ENCODE results near the gene ZNRF4. TPM values are rescaled to one million over a fixed set of nuclear protein-coding genes. Genes with fewer than 3 reads are reported as not detected.

ZNRF4 gene
- total and polyA plus RNA-seq, 2 donors (not counting 3 experiments of a cell fraction or from before 2014, with no cell fraction given): not detected

DNA sequence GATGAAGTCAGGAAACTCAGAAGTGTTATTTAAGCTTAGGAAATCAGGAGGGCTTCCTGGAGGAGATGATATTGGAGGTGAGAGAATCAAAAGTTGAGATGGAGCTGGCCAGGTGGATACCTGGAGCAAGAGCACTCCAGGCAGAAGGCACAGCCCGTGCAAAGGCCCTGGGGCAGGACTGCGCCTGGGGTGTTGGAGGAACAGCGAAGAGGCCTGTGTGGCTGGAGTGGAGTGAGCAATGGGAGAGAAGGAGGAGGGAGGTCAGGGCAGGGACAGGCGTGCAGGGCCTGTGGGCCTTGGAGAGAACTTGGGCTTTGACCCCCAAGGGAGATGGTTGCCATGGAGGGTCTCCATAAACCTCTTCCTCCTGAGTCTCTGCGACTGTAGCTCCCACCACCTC is 42.1 kb downstream of the ZNRF4 start:
- BruUV-seq (replicated peaks): no TSS peak
- intact Hi-C loops (cut with micrococcal nuclease): no loop called here
- Histone ChIP-seq H2AFZ (ENCODE audit: low read depth, low read length) (no peak overlapping the region), H3K79me2 (ENCODE audit: control insufficient read depth, insufficient read depth, low read length) (no peaks in the 10 kb centered on the region), H3K9ac (replicated peaks; ENCODE audit: extremely low read depth, insufficient read depth, low read length) (no peak overlapping the region), H3K4me1 (ENCODE audit: control insufficient read depth, extremely low read depth, insufficient read depth, low read length) (no peaks in the 10 kb centered on the region), H4K20me1 (replicated peaks; ENCODE audit: control insufficient read depth, extremely low read depth, insufficient read depth, low read length) (no peaks in the 10 kb centered on the region), H3K27ac (ENCODE audit: insufficient read depth, low read depth, low read length) (no peak overlapping the region), H3K9me1 (replicated peaks; ENCODE audit: control insufficient read depth, extremely low read depth, insufficient read depth, low read length) (no peaks in the 10 kb centered on the region), H3K4me3 (replicated peaks in 1 of 3; ENCODE audit: insufficient read depth in 1 of 3, low read depth in 1 of 3, low read length in 3 of 3) (no peak overlapping the region), H3K9me3 (replicated peaks; ENCODE audit: control insufficient read depth, insufficient read depth, low read length) (no peaks in the 10 kb centered on the region), H3K36me3 (ENCODE audit: control insufficient read depth in 2 of 2, extremely low read depth in 1 of 2, insufficient read depth in 2 of 2, low read length in 2 of 2) (no peaks in the 10 kb centered on the region), H3K27me3 (ENCODE audit: control insufficient read depth in 2 of 2, insufficient read depth in 2 of 2, low read length in 2 of 2) (peaks cover 9 to 18% of the 10 kb centered on the region in 2 experiments), H3K4me2 (ENCODE audit: insufficient read depth, low read length) (no peak overlapping the region)
- dilution Hi-C loops (cut with MboI; ENCODE audit: extremely low pct_ligation_motif_present, low sequenced_read_pairs): loop anchor here (25.0 kb wide), 1 partner anchor 135 kb away; no protein-coding TSS in a partner anchor
- DNase-seq (ENCODE audit: low read depth, low spot score) (no peak), FAIRE-seq (no peak)
- ChIA-PET POLR2A (no interaction called here), CTCF (interaction anchor here (0.6 to 0.7 kb wide), 2 partner anchors 51 to 119 kb away, joined by 3 to 4 read pairs; no protein-coding TSS in a partner anchor)
- TF ChIP-seq, protein P1, sequence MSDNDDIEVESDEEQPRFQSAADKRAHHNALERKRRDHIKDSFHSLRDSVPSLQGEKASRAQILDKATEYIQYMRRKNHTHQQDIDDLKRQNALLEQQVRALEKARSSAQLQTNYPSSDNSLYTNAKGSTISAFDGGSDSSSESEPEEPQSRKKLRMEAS (IDR thresholded peaks at IDR 0.05; ENCODE audit: insufficient read depth, insufficient read length): no peak
- TF ChIP-seq MYC (IDR thresholded peaks at IDR 0.05; ENCODE audit: low read depth, low read length): no peak

DNA sequence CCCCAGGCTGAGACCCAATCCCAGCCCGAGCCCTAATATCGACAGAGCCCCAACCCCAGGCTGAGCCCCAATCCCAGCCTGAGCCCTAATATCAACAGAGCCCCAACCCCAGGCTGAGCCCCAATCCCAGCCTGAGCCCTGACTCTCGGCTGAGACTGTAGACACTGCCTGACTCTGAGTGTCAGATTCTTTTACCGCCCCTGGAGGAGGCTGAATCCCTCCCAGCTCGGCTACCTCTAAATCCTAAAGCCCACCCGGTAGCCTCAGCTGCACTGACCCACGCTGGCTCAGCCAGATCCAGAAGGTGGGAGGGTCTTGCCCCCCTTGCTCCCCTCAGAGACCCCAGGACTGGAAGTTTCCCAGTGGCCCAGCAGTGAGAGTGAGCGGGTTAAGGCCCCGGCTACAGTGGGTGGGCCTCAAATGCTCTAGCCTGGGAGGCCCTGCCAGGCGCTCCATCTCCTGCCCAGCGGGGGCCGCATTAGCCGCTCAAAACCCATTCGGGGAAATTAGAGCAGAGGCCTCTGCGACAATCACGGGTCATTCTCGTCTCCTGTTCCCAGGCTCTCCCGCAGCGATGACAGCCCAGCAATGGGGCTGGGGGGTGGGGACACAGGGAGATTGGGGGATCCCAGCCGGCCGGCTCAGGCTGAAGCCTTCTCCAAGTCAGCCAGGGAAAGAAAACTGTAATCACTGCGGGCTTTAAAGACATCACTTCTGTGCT is 43.8 kb downstream of the ZNRF4 start:
- H3K27me3 ChIP-seq (ENCODE audit: control insufficient read depth in 2 of 2, insufficient read depth in 2 of 2, low read length in 2 of 2): peaks cover 0 to 6% of the 10 kb centered on the region in 2 experiments
- TF ChIP-seq EZH2 (IDR thresholded peaks at IDR 0.05; ENCODE audit: borderline replicate concordance, low read depth, low read length, severe bottlenecking): no peak
- TF ChIP-seq, protein P1 (IDR thresholded peaks at IDR 0.05; ENCODE audit: insufficient read depth, insufficient read length): no peak
- TF ChIP-seq GATA2 (IDR thresholded peaks at IDR 0.05; ENCODE audit: insufficient read depth, insufficient read length, low read depth, low read length): no peak
- TF ChIP-seq MYC (IDR thresholded peaks at IDR 0.05; ENCODE audit: low read depth, low read length): no peak
- TF ChIP-seq POLR2AphosphoS5 (IDR thresholded peaks at IDR 0.05; ENCODE audit: insufficient read depth, low read depth, low read length): no peak
- TF ChIP-seq JUN (IDR thresholded peaks at IDR 0.05; ENCODE audit: borderline replicate concordance, insufficient read depth, insufficient read length, low read depth): no peak
- no peak for TF ChIP-seq FOS (IDR thresholded peaks at IDR 0.05; ENCODE audit: borderline replicate concordance, insufficient read depth, low read length)
- TF ChIP-seq, protein P2, sequence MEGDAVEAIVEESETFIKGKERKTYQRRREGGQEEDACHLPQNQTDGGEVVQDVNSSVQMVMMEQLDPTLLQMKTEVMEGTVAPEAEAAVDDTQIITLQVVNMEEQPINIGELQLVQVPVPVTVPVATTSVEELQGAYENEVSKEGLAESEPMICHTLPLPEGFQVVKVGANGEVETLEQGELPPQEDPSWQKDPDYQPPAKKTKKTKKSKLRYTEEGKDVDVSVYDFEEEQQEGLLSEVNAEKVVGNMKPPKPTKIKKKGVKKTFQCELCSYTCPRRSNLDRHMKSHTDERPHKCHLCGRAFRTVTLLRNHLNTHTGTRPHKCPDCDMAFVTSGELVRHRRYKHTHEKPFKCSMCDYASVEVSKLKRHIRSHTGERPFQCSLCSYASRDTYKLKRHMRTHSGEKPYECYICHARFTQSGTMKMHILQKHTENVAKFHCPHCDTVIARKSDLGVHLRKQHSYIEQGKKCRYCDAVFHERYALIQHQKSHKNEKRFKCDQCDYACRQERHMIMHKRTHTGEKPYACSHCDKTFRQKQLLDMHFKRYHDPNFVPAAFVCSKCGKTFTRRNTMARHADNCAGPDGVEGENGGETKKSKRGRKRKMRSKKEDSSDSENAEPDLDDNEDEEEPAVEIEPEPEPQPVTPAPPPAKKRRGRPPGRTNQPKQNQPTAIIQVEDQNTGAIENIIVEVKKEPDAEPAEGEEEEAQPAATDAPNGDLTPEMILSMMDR (IDR thresholded peaks at IDR 0.05; ENCODE audit: extremely low read depth in 1 of 2, insufficient read depth in 1 of 2, low read depth in 1 of 2, low read length in 2 of 2): no peak
- no peak for TF ChIP-seq POLR2A (IDR thresholded peaks at IDR 0.05; ENCODE audit: low read depth, low read length)
- ChIA-PET CTCF (no interaction called here), POLR2A (no interaction called here)
- no peaks in the 10 kb centered on the region for H3K9me1 ChIP-seq (replicated peaks; ENCODE audit: control insufficient read depth, extremely low read depth, insufficient read depth, low read length)
- no peak for DNase-seq (ENCODE audit: low read depth, low spot score)
- dilution Hi-C loops (cut with MboI; ENCODE audit: extremely low pct_ligation_motif_present, low sequenced_read_pairs): loop anchor here (25.0 kb wide), 1 partner anchor 137 kb away; no protein-coding TSS in a partner anchor
- H3K4me3 ChIP-seq (replicated peaks in 1 of 3; ENCODE audit: insufficient read depth in 1 of 3, low read depth in 1 of 3, low read length in 3 of 3): no peak overlapping the region
- no TSS peak for BruUV-seq (replicated peaks)
- H3K27ac ChIP-seq (ENCODE audit: insufficient read depth, low read depth, low read length): no peak overlapping the region
- H3K36me3 ChIP-seq (ENCODE audit: control insufficient read depth in 2 of 2, extremely low read depth in 1 of 2, insufficient read depth in 2 of 2, low read length in 2 of 2): no peaks in the 10 kb centered on the region
- FAIRE-seq: no peak
- H3K79me2 ChIP-seq (ENCODE audit: control insufficient read depth, insufficient read depth, low read length): no peaks in the 10 kb centered on the region
- no peaks in the 10 kb centered on the region for H3K4me1 ChIP-seq (ENCODE audit: control insufficient read depth, extremely low read depth, insufficient read depth, low read length)
- H3K9me3 ChIP-seq (replicated peaks; ENCODE audit: control insufficient read depth, insufficient read depth, low read length): peaks cover 3% of the 10 kb centered on the region
- no peak overlapping the region for H3K9ac ChIP-seq (replicated peaks; ENCODE audit: extremely low read depth, insufficient read depth, low read length)
- no peak overlapping the region for H3K4me2 ChIP-seq (ENCODE audit: insufficient read depth, low read length)
- H4K20me1 ChIP-seq (replicated peaks; ENCODE audit: control insufficient read depth, extremely low read depth, insufficient read depth, low read length): no peaks in the 10 kb centered on the region
- no peak overlapping the region for H2AFZ ChIP-seq (ENCODE audit: low read depth, low read length)
- intact Hi-C loops (cut with micrococcal nuclease): no loop called here
